ENCODE measurements around the gene SSB. TPM values are rescaled to one million over a fixed set of nuclear protein-coding genes. Genes with fewer than 3 reads are reported as not detected.
A peak's percentile ranks its signal among the peaks of the same experiment; 100 is the strongest.
"Not testable (repeated sequence)": the region's sequence is repeated elsewhere in the genome, so short reads cannot be mapped to it uniquely, and the experiment has no call there.

The SSB gene
- polyA plus RNA-seq, 2 of the 4 experiments (the other 2 are of a cell fraction) = 253 to 255 TPM

- Histone ChIP-seq H3K27ac (no peak overlapping the region), H3K4me3 (no peak overlapping the region), H3K4me1 (no peaks in the 10 kb centered on the region), H3K9me3 (no peaks in the 10 kb centered on the region), H3K4me2 (no peak overlapping the region)
- WGBS (ENCODE audit: missing lambda C conversion rate) = 86% methylated on average over 1 of the region's 1 CpG
- DNase-seq (ENCODE audit: low read depth in 1 of 2, low spot score in 1 of 2) (no peak), FAIRE-seq (no peak), ATAC-seq (no peak)
- CTCF ChIA-PET = interaction anchor here (1.1 to 1.3 kb wide), 2 partner anchors 16 to 26 kb away, joined by 3 to 4 read pairs; no protein-coding TSS in a partner anchor
- POLR2A ChIA-PET = no interaction called here
- TF ChIP-seq MAFK (IDR thresholded peaks at IDR 0.05; ENCODE audit: partially characterized antibody) (no peak), ESRRA (IDR thresholded peaks at IDR 0.05; ENCODE audit: borderline replicate concordance, low read length) (no peak), POLR2A (IDR thresholded peaks at IDR 0.05; ENCODE audit: low read length) (no peak), MYC (IDR thresholded peaks at IDR 0.05; ENCODE audit: borderline replicate concordance, low read length) (no peak), ZFP36 (IDR thresholded peaks at IDR 0.05; ENCODE audit: borderline replicate concordance, partially characterized antibody) (no peak), RNF2 (IDR thresholded peaks at IDR 0.05; ENCODE audit: borderline replicate concordance, low read depth) (no peak), EHF (CRISPR knock-in tag; IDR thresholded peaks at IDR 0.05) (no peak)
Observed at GRCh38 chr2:169849710-169850109, 51.0 kb downstream of the SSB start.

DNA sequence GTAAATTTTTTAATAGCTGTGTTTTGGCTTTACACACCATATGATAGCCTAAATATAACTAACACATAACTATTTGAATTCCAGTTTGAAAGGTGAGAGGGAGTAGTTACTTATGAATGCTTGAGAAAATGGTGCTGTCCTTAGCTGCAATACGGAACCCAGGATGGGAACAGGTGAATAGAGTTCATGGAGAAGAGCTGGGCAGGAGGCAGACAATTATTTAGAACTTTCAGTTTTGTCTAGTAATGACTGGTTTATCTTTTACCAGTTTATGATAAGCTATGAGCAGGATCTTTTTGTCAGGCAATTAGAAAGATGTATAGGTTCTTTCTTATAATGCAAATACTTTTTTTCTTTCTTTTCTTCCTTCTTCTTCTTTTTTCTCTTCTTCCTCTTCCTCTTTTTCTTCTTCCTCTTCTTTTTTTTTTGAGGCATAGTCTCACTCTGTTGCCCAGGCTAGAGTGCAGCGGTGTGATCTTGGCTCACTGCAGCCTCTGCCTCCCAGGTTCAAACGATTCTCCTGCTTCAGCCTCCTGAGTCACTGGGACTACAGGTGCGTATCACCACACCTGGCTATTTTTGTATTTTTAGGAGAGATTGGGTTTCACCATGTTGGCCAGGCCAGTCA is 54.5 kb downstream of the SSB start:
- ATAC-seq (no peak), DNase-seq (ENCODE audit: low read depth in 1 of 2, low spot score in 1 of 2) (no peak), FAIRE-seq (no peak)
- Histone ChIP-seq H3K27ac (no peak overlapping the region), H3K4me3 (no peak overlapping the region), H3K9me3 (no peaks in the 10 kb centered on the region), H3K4me2 (no peak overlapping the region), H3K4me1 (no peaks in the 10 kb centered on the region)
- 71% methylated on average over 4 of the region's 4 CpGs for WGBS (ENCODE audit: missing lambda C conversion rate)
- TF ChIP-seq ESRRA (IDR thresholded peaks at IDR 0.05; ENCODE audit: borderline replicate concordance, low read length) (no peak), CEBPB (IDR thresholded peaks at IDR 0.05) (no peak), CTCF (IDR thresholded peaks at IDR 0.05) (no peak), NFE2L2 (conservative IDR thresholded peaks at IDR 0.05; ENCODE audit: low read length) (no peak), SMC3 (IDR thresholded peaks at IDR 0.05) (no peak), RCOR1 (IDR thresholded peaks at IDR 0.05; ENCODE audit: low read depth, low read length) (no peak), FOXS1 (CRISPR knock-in tag; IDR thresholded peaks at IDR 0.05) (no peak)
- TF ChIP-seq, protein P1, sequence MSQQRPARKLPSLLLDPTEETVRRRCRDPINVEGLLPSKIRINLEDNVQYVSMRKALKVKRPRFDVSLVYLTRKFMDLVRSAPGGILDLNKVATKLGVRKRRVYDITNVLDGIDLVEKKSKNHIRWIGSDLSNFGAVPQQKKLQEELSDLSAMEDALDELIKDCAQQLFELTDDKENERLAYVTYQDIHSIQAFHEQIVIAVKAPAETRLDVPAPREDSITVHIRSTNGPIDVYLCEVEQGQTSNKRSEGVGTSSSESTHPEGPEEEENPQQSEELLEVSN (IDR thresholded peaks at IDR 0.05; ENCODE audit: borderline replicate concordance, low read depth) = no peak
- TF ChIP-seq, protein P2, sequence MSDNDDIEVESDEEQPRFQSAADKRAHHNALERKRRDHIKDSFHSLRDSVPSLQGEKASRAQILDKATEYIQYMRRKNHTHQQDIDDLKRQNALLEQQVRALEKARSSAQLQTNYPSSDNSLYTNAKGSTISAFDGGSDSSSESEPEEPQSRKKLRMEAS (IDR thresholded peaks at IDR 0.05) = no peak
- CTCF ChIA-PET = interaction anchor here (1.1 kb wide), 1 partner anchor 25 kb away, joined by 3 read pairs; no protein-coding TSS in a partner anchor
- POLR2A ChIA-PET = interaction anchor here (1.1 kb wide), 1 partner anchor 28 kb away, joined by 3 read pairs; the partner anchor contains the start of gene METTL5

DNA sequence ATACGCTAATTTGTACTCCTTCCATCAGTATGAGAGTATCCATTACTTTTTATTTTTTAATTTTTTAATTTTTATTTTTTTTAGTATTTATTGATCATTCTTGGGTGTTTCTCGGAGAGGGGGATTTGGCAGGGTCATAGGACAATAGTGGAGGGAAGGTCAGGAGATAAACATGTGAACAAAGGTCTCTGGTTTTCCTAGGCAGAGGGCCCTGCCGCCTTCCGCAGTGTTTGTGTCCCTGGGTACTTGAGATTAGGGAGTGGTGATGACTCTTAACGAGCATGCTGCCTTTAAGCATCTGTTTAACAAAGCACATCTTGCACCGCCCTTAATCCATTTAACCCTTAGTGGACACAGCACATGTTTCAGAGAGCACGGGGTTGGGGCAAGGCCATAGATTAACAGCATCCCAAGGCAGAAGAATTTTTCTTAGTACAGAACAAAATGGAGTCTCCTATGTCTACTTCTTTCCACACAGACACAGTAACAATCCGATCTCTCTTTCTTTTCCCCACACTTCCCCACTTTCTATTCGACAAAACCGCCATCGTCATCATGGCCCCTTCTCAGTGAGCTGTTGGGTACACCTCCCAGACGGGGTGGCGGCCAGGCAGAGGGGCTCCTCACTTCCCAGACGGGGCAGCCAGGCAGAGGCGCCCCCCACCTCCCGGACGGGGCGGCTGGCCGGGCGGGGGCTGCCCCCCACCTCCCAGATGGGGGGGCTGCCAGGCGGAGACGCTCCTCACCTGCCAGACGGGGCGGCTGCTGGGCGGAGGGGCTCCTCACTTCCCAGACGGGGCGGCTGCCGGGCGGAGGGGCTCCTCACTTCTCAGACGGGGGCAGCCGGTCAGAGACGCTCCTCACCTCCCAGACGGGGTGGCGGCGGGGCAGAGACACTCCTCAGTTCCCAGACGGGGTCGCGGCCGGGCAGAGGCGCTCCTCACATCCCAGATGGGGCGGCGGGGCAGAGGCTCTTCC is 56.9 kb downstream of the SSB start:
- H3K4me3 ChIP-seq; CTCF ChIA-PET; H3K4me1 ChIP-seq; FAIRE-seq; ATAC-seq; POLR2A ChIA-PET; DNase-seq (ENCODE audit: low read depth in 1 of 2, low spot score in 1 of 2); H3K27ac ChIP-seq; H3K4me2 ChIP-seq; H3K9me3 ChIP-seq: not testable (repeated sequence)
- WGBS (ENCODE audit: missing lambda C conversion rate) = 79% methylated on average over 11 of the region's 42 CpGs

GRCh38 chr2:169859423-169859822 is 60.8 kb downstream of the SSB start:
- Histone ChIP-seq H3K9me3 (no peaks in the 10 kb centered on the region), H3K27ac (no peak overlapping the region), H3K4me1 (no peaks in the 10 kb centered on the region), H3K4me2 (no peak overlapping the region), H3K4me3 (no peak overlapping the region)
- DNase-seq (ENCODE audit: low read depth in 1 of 2, low spot score in 1 of 2) (no peak), FAIRE-seq (no peak), ATAC-seq (no peak)
- ChIA-PET CTCF (no interaction called here), POLR2A (no interaction called here)
- 94% methylated on average over 4 of the region's 4 CpGs for WGBS (ENCODE audit: missing lambda C conversion rate)
- TF ChIP-seq MAFK (IDR thresholded peaks at IDR 0.05; ENCODE audit: partially characterized antibody) (peak; percentile 16), FOSL2 (IDR thresholded peaks at IDR 0.05) (no peak), FOSL2 (CRISPR knock-in tag; IDR thresholded peaks at IDR 0.05) (no peak)

All from A549 (cell line).